GM19023 (cell line): ENCODE data around the gene CEBPG.

Experiments used
- ATAC-seq: cut with Tn5 transposase; IDR thresholded peaks from one replicate; pipeline ENCODE4 v1.9.1; 2021; ENCODE audit warnings: mild to moderate bottlenecking, moderate library complexity; ENCODE audit not compliant: unreplicated experiment

Gene CEBPG

GRCh38 chr19:33381101-33381500 is 7.6 kb downstream of the CEBPG start:
- ATAC-seq = no peak

GRCh38 chr19:33382006-33382405 is 8.5 kb downstream of the CEBPG start:
- ATAC-seq = no peak

DNA sequence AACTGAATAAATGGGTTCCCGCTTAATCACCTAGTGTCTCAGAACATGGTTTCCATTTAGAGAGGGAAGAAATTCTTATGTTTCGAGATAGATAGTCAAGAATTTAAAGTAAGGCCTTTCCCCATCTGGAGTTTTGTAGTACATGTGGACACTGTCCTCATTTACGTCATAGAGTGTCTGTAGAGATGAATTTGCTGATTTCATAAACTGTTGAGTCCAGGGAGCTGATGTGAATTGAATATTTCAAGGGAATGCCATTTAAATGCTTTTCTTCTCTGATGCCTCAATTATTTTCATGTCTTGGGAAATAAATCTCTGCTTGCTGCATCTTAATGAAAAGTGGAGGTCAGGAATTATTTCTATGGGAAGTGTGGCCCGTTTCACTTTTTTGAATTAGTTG is 9.5 kb downstream of the CEBPG start:
- no peak for ATAC-seq

DNA sequence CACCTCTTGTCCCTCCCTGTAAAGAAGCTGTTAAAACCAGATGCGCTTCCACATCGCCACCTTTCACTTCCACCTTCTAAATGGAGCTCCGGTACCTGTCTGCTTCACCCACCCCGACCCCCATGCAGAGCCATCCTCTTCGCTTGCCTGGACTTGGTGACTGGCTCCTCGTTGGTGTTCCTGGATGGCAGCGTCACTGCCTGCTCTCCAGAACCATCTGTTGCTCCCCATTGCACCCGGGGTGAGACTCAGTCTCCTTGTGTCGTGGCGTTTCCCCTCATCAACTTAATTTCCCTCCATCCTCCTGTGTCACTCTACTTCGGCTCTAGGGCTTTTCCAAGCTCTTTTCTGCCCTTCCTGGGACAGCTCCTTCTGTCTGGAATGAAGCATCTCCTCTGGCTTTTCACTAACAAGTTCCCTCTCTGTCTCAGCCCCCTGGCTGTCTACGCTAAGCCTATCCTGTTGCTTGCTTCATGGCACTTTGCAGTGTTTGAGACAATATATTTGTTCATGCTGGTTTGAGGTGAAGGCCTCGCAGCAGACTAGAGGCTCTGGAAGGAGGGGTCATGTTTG is 10.3 kb downstream of the CEBPG start:
- ATAC-seq = no peak

DNA sequence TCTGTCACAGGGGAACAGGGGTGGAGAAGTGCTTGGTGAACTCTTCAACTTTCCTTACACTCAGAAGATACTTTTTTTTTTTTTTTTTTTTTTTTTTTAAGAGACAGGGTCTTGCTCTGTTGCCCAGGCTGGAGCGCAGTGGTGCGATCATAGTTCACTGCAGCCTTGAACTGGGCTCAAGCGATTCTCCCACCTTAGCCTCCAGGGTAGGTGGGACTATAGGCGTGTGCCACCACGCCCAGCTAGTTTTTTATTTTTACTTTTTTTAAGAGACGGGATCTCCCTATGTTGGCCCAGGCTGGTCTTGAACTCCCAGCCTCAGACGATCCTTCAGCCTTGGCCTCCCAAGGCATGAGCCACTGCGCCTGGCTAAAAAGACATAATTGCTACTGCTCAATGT is 11.5 kb downstream of the CEBPG start:
- no peak for ATAC-seq

- no peak for ATAC-seq
These were observed 12.4 kb downstream of the CEBPG start for GRCh38 chr19:33385956-33386355.

DNA sequence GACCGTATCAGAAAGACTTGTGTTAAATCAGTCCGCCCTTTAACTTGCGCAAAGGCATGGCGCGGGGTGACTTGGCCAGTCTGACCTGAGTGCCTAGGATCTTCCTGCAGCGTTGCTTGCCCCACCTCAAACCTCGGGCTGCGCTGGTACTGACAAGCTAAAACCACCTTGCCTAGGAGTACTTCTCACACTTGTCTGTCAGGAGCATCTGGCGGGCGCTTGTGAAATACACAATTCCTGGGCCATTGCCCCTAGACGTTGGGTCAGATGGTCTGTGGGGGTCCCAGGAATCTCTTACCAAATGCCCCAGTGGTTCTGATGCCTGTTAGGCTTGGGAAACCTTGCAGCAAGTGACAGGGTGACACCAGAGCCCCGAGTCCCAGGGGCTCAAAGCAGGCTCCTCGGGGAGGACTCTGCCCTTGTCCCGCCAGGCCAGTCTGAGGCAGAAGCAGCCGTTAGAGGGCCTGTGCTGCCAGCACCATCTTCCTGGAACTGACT is 12.9 kb downstream of the CEBPG start:
- ATAC-seq = no peak

GRCh38 chr19:33387351-33388230 is 14.1 kb downstream of the CEBPG start:
- ATAC-seq = no peak

DNA sequence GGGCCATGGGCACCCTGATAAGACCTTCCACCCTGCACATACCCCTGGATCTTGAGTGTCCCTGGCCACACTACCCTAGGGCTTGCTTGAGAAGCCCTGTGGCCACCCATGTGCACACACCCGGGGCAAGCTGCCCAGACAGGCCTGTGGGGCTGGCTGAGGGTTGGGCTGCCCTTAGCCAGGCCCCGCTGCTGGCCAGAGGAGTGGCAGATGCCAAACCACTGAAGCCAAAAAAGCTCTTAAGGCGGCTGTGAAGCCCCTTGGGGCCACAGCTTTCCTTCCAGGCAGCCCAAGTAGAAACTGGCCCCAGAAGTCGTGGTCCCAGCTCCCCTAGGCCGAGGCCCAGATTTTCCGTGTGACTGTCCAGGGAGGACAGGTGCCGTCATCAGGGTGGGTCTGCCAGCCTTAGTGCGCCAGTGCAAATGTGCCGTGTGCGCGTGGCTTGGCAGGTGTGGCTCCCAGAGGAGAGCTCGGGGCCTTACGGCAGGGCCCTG is 14.8 kb downstream of the CEBPG start:
- ATAC-seq = no peak

- ATAC-seq = no peak
These were observed 15.4 kb downstream of the CEBPG start for GRCh38 chr19:33388725-33389420.

DNA sequence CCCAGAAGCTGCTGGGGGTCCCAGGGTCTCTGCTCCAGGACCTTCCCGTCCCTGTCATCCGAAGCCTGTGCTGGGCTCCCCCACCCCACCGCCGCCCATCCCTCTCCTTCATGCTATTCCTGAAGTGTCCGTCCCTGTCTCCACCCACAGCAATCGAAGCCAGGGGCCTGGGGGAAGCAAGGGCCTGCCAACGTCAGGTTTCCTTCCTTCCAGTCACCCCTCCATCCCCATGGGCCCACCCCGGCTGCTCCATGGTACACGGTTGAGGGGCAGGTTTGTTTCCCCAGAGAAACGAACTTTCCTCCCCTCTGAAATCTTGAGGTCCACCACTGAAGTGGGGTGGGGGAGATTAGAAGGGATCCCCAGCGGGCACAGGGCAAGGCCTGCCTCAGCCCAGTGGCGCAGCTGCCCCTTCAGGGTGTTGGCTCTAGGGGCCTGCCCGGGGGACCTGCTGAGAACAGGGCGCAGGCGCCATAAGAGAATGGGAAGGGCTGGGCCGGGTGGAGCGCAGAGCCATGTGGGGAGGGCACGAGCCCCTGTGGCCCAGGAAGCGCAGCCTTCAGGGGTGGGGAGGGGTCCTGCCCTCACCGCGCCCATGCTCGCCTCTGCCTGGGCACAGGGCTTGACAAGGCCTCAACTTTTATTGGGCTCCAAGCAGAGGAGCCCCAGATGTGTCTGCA is 16.1 kb downstream of the CEBPG start:
- ATAC-seq = no peak

DNA sequence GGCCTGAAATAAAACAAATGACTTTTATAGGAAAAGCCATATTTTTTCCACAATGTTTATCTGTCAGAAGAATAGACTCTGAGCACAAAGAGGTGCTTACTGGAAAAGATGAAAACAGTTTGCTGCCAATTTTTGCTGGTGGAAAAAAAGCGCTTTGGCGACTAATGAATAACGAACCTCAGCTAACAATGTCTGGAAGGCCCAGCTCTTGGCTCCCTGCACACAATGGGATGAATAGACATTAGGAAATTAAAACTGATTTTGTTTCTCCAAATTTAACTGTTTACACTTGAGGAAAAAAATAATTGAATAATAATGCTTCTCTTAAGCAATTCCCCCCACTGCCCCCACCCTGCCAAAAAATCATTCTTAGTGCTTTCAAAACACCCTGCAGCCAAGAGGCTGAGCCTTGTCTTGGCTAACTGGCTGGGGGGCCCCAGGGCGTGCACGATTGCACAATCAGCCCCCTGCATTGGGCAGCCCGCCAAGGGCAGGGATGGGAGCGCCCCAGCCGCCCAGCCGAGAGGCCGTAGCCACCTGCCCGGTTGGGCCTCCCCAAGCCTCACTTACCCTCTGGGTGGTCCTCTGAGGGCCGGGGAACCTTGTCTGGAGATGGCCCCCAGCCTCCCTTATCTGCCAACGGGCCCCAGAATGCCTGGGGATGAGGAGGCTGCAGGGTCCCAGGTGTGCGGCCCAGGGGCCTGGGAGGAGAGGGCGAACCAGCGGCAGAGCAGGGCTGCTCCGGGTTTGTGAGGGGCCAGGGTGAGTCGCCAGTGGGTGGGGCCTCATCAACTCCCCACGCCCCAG is 16.8 kb downstream of the CEBPG start:
- ATAC-seq = no peak

GRCh38 chr19:33390908-33391630 is 17.6 kb downstream of the CEBPG start:
- ATAC-seq = no peak

GRCh38 chr19:33391631-33392249 is 18.2 kb downstream of the CEBPG start:
- no peak for ATAC-seq

DNA sequence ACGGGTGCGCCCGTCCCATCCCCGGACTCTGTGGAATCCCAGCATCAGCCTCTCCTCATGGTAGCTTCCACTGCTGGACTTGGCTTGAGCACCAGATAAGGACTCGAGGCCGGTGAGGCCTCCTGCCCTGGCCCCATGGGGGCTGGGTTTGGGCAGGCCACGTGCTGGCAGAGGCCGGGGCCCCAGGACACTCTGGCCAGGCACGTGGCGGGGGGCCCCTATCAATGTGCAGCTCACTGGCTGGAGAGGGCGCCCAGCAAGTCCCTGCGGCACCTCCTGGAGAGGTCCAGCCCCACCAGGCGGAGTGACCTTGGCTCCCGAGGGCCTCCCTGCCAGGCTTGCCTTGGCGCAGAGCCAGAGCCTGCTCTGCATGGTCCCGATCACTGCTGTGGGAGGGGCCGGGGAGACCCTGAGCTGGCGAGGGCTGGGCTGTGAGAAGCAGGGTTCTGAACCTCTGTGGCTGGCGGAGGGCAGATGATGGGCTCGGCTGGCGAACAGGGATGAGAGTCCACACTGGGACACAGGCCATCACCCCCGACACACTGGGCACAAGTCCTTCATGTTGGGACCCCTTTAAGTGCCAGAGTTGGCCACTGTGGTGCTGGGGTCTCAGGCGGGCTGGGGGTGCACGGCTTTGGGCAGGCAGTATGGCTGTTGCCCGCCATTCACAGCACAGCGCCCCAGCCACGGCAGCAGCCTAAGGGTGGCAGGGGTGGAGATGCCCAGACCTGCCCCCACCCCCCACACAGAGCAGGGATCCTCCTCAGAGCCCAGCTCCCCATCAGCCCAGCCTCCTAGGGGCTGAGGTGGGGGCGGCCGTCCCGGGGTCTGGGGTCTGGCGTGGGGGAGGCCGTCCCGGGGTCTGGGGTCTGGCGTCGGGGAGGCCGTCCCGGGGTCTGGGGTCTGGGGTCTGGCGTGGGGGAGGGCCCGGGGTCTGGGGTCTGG is 19.1 kb downstream of the CEBPG start:
- ATAC-seq = no peak

DNA sequence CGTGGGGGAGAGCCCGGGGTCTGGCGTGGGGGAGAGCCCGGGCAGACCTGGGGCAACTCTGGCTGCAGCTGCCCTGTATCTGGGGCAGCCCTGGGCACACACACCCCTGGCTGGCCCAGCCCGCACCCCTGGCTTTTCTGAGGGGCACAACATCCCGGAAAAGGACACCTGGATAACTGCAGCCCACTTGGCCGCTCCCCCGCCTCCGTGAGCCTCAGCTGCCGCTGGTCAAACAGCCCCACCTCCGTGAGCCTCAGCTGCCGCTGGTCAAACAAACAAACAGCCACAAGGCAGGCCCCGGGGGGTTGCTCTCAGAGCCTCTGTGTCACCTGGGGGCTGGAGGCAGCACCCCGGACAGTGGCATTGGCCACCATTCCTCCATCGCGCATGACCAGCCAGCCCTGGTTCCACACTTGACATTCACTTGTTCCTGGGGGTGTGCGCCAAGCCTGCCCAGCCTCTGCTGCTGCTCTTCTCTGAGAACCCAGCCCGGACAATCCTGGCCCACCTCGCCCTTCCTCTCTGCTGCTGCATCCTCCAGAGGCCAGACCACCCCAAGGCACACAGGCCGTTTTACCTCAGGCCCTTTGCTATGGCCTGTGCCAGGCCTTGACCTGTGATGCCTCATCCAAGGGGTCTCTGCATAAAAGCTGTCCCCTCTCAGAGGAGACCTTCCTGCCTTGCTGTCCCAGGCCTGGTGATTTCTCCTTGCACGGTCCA is 19.9 kb downstream of the CEBPG start:
- ATAC-seq = no peak

- no peak for ATAC-seq
These were observed 20.7 kb downstream of the CEBPG start for GRCh38 chr19:33394006-33394722.
